ENCODE data around the gene TJP1. TPM values are rescaled to one million over a fixed set of nuclear protein-coding genes. Genes with fewer than 3 reads are reported as not detected.

Gene TJP1
- total and polyA plus RNA-seq, 2 of the 8 experiments (the other 6 are each of a cell fraction or from before 2014, with no cell fraction given), result 46.3 to 138 TPM

DNA sequence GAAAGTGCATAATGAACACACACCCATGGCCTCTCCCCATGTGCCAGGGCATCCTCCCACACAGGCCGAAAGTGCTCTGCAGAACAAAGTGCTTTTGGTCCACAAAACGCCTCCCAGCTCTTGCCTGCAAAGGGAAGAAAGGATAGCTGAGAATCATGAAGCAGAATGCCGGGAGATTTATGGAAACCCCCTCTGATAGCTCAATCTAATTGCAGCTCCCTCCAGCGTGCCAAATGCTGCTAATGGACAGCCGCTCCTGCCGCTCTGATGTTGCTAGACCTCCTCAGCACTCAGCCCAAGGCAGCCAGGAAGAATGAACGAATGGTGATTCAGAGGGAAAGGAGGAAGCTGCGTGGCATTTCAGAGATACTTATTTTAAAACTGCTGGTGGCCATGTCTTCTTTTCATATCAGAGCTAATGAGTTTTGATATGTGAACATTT is 145.3 kb downstream of the TJP1 start (continued):
- no peak for TF ChIP-seq CHD7 (IDR thresholded peaks at IDR 0.05; ENCODE audit: insufficient replicate concordance, low read length)
- TF ChIP-seq BRCA1 (IDR thresholded peaks at IDR 0.05; ENCODE audit: low read depth, low read length), result no peak
- no peak for TF ChIP-seq RXRA (IDR thresholded peaks at IDR 0.05; ENCODE audit: insufficient read depth, low read depth, low read length)
- TF ChIP-seq TAF1 (IDR thresholded peaks at IDR 0.05; ENCODE audit: low read depth, low read length), result no peak
- TF ChIP-seq RFX5 (IDR thresholded peaks at IDR 0.05; ENCODE audit: borderline replicate concordance, low read depth, low read length), result no peak
- no peak for TF ChIP-seq CBX5 (IDR thresholded peaks at IDR 0.05; ENCODE audit: low read depth, low read length)
- TF ChIP-seq POLR2A (IDR thresholded peaks at IDR 0.05; ENCODE audit: control extremely low read depth in 1 of 2, low read depth in 2 of 2, low read length in 2 of 2), result no peak
